Measurements from ENCODE around the gene GNA12.
"Not testable (repeated sequence)": the region's sequence is repeated elsewhere in the genome, so short reads cannot be mapped to it uniquely, and the experiment has no call there.

GNA12 gene

GRCh38 chr7:2689951-2690705 is 154.0 kb downstream of the GNA12 start:
- peak; percentile 65 for DNase-seq (ENCODE audit: low read depth)

- DNase-seq (ENCODE audit: low read depth), result no peak
These were observed 154.7 kb downstream of the GNA12 start for GRCh38 chr7:2689343-2689847.

- DNase-seq (ENCODE audit: low read depth), result peak; percentile 21
These were observed 155.4 kb downstream of the GNA12 start for GRCh38 chr7:2688409-2689342.

- no peak for DNase-seq (ENCODE audit: low read depth)
These were observed 156.2 kb downstream of the GNA12 start, which contains the start of gene AMZ1 for GRCh38 chr7:2687881-2688318. Gene AMZ1 (plus strand): TSS chr7:2688202. CDS start chr7:2700452, 12,250 bp downstream.

- DNase-seq (ENCODE audit: low read depth), result peak; percentile 33
These were observed 156.7 kb downstream of the GNA12 start for GRCh38 chr7:2687338-2687869.

- no peak for DNase-seq (ENCODE audit: low read depth)
These were observed 158.0 kb downstream of the GNA12 start for GRCh38 chr7:2686101-2686500.

- DNase-seq (ENCODE audit: low read depth), result no peak
These were observed 159.6 kb downstream of the GNA12 start for GRCh38 chr7:2684501-2684900.

- no peak for DNase-seq (ENCODE audit: low read depth)
These were observed 161.9 kb downstream of the GNA12 start for GRCh38 chr7:2681929-2682799.

- DNase-seq (ENCODE audit: low read depth), result peak; percentile 53
These were observed 163.2 kb downstream of the GNA12 start for GRCh38 chr7:2680792-2681490.

GRCh38 chr7:2680256-2680655 is 163.9 kb downstream of the GNA12 start:
- no peak for DNase-seq (ENCODE audit: low read depth)

- not testable (repeated sequence) for DNase-seq (ENCODE audit: low read depth)
These were observed 164.7 kb downstream of the GNA12 start for GRCh38 chr7:2679135-2680127.

GRCh38 chr7:2678454-2678853 is 165.7 kb downstream of the GNA12 start:
- not testable (repeated sequence) for DNase-seq (ENCODE audit: low read depth)
